ENCODE measurements around the gene DNAH14. TPM values are rescaled to one million over a fixed set of nuclear protein-coding genes. Genes with fewer than 3 reads are reported as not detected.
A peak's percentile ranks its signal among the peaks of the same experiment; 100 is the strongest.

Gene DNAH14
- total RNA-seq, 4 donors from 2014 or later, result 0.15 to 0.55 TPM; not detected in 2

- in situ Hi-C loops (cut with MboI; ENCODE audit: low sequenced_read_pairs in 4 of 4), result no loop called here
Observed at GRCh38 chr1:225424562-225425200, 495.2 kb downstream of the DNAH14 start.

GRCh38 chr1:225425201-225425786, 495.8 kb downstream of the DNAH14 start:
- DNase-seq, result no peak
- H3K4me1 ChIP-seq, result peaks cover 19 to 35% of the 10 kb centered on the region in 2 donors
- in situ Hi-C loops (cut with MboI; ENCODE audit: low sequenced_read_pairs in 4 of 4), result no loop called here

More at GRCh38 chr1:225424562-225425200, 495.2 kb downstream of the DNAH14 start:
- H3K36me3 ChIP-seq, result no peaks in the 10 kb centered on the region
- TF ChIP-seq POLR2A (IDR thresholded peaks at IDR 0.05) (no peak), CTCF (IDR thresholded peaks at IDR 0.05 in 4 of 5, conservative IDR thresholded peaks at IDR 0.05 in 1 of 5) (no peak)
- intact Hi-C loops (cut with DNase I; ENCODE audit: low total_unique reads), result loop anchor here (5.0 kb wide), 2 partner anchors 233 to 638 kb away; partner anchors contain the start of gene H3-3A
- H3K4me3 ChIP-seq, result no peak overlapping the region
- H3K9me3 ChIP-seq, result no peaks in the 10 kb centered on the region
- no peak for DNase-seq
- no peaks in the 10 kb centered on the region for H3K27me3 ChIP-seq
- H3K4me1 ChIP-seq, result peaks cover 19 to 35% of the 10 kb centered on the region in 2 donors
- ATAC-seq, result no peak
- H3K27ac ChIP-seq, result no peak overlapping the region

GRCh38 chr1:225426395-225427234, 497.1 kb downstream of the DNAH14 start:
- ATAC-seq, result peak in 1 of 2 donors; percentile 8
- intact Hi-C loops (cut with DNase I; ENCODE audit: low total_unique reads), result loop anchor here (5.0 kb wide), 2 partner anchors 231 to 636 kb away; partner anchors contain the start of gene H3-3A

More at GRCh38 chr1:225425201-225425786, 495.8 kb downstream of the DNAH14 start:
- H3K36me3 ChIP-seq, result no peaks in the 10 kb centered on the region
- no peaks in the 10 kb centered on the region for H3K27me3 ChIP-seq
- H3K27ac ChIP-seq, result no peak overlapping the region
- H3K9me3 ChIP-seq, result no peaks in the 10 kb centered on the region
- no peak for ATAC-seq
- no peak for TF ChIP-seq CTCF (IDR thresholded peaks at IDR 0.05 in 4 of 5, conservative IDR thresholded peaks at IDR 0.05 in 1 of 5)
- TF ChIP-seq POLR2A (IDR thresholded peaks at IDR 0.05), result no peak
- no peak overlapping the region for H3K4me3 ChIP-seq
- intact Hi-C loops (cut with DNase I; ENCODE audit: low total_unique reads), result loop anchor here (5.0 kb wide), 2 partner anchors 232 to 637 kb away; partner anchors contain the start of gene H3-3A

More at GRCh38 chr1:225426395-225427234, 497.1 kb downstream of the DNAH14 start:
- H3K27ac ChIP-seq, result peak overlapping the region; percentile 89 to 95 (median 92)
- no peaks in the 10 kb centered on the region for H3K9me3 ChIP-seq
- no peaks in the 10 kb centered on the region for H3K27me3 ChIP-seq
- H3K4me3 ChIP-seq, result peak overlapping the region; percentile 80 to 98 (median 96)
- in situ Hi-C loops (cut with MboI; ENCODE audit: low sequenced_read_pairs in 4 of 4), result no loop called here
- peaks cover 19 to 35% of the 10 kb centered on the region in 2 donors for H3K4me1 ChIP-seq
- peak in 1 of 2 donors; percentile 31 for DNase-seq
- no peak for TF ChIP-seq CTCF (IDR thresholded peaks at IDR 0.05 in 4 of 5, conservative IDR thresholded peaks at IDR 0.05 in 1 of 5)
- no peak for TF ChIP-seq POLR2A (IDR thresholded peaks at IDR 0.05)
- H3K36me3 ChIP-seq, result no peaks in the 10 kb centered on the region
